ENCODE results near the gene PCNX2. TPM values are rescaled to one million over a fixed set of nuclear protein-coding genes. Genes with fewer than 3 reads are reported as not detected.

PCNX2 gene
- total RNA-seq, 2 experiments from 2014 or later: 17.6 to 31.7 TPM

- no peak for ATAC-seq
- H3K4me1 Mint-ChIP-seq: peaks cover 20% of the 10 kb centered on the region
- peaks cover 16% of the 10 kb centered on the region for H3K9me3 Mint-ChIP-seq (ENCODE audit: low read depth)
- H3K27ac Mint-ChIP-seq: no peak overlapping the region
- CTCF ChIA-PET: no interaction called here
- H3K27me3 Mint-ChIP-seq: no peaks in the 10 kb centered on the region
- peaks cover 77% of the 10 kb centered on the region for H3K36me3 Mint-ChIP-seq
- no peak for DNase-seq
- H3K4me3 Mint-ChIP-seq: no peak overlapping the region
These were observed 321.6 kb downstream of the PCNX2 start for GRCh38 chr1:232973652-232974611.

DNA sequence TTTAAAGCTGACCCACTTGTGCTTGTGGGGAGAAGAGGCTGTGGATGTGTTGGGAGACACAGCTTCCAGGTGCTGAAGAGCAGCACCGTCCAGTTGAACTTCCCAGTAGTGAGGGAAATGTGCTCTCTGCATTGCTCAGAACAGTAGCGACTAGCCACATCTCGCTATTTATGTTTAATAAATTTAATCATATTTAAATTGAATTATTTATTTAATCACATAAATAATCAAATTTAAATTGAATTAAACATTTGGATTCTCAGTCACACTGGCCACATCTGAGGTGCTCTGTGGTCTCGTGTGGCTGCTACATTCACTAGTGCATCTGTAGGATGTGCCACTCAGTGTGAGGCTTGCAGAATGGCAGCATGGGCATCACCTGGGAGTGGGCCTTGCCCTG, 325.0 kb downstream of the PCNX2 start:
- Mint-ChIP-seq H3K4me1 (peaks cover 19% of the 10 kb centered on the region), H3K27me3 (no peaks in the 10 kb centered on the region), H3K9me3 (ENCODE audit: low read depth) (peaks cover 16% of the 10 kb centered on the region), H3K36me3 (peaks cover 64% of the 10 kb centered on the region), H3K27ac (no peak overlapping the region), H3K4me3 (no peak overlapping the region)
- ATAC-seq: no peak
- CTCF ChIA-PET: no interaction called here
- no peak for DNase-seq

- Mint-ChIP-seq H3K27me3 (no peaks in the 10 kb centered on the region), H3K4me1 (peaks cover 19% of the 10 kb centered on the region), H3K9me3 (ENCODE audit: low read depth) (peaks cover 16% of the 10 kb centered on the region), H3K4me3 (no peak overlapping the region), H3K27ac (no peak overlapping the region), H3K36me3 (peaks cover 59% of the 10 kb centered on the region)
- CTCF ChIA-PET: no interaction called here
- ATAC-seq (no peak), DNase-seq (no peak)
These were observed 325.7 kb downstream of the PCNX2 start for GRCh38 chr1:232969799-232970198.

DNA sequence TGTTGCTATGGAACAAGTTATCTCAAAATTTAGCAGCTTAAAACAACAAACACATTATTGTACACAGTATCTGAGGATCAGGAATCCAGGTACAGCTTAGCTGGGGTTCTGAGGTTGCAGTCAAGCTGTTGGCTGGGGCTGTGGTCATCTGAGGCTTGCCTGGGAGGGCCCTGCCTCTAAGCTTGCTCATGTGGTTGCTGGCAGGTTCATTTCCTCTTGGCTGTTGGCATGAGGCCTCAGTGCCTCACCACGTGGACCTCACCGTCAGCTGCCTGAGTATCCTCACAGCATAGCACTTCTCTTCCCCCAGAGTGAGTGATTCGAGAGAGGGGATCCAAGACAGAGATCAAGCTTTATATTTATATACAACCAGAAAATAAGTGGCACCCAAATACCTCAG, 326.6 kb downstream of the PCNX2 start:
- H3K9me3 Mint-ChIP-seq (ENCODE audit: low read depth): peaks cover 11% of the 10 kb centered on the region
- no peaks in the 10 kb centered on the region for H3K27me3 Mint-ChIP-seq
- H3K27ac Mint-ChIP-seq: peak overlapping the region; percentile 64
- peaks cover 19% of the 10 kb centered on the region for H3K4me1 Mint-ChIP-seq
- DNase-seq (peak; percentile 65), ATAC-seq (peak; percentile 61)
- CTCF ChIA-PET: no interaction called here
- no peak overlapping the region for H3K4me3 Mint-ChIP-seq
- peaks cover 50% of the 10 kb centered on the region for H3K36me3 Mint-ChIP-seq

DNA sequence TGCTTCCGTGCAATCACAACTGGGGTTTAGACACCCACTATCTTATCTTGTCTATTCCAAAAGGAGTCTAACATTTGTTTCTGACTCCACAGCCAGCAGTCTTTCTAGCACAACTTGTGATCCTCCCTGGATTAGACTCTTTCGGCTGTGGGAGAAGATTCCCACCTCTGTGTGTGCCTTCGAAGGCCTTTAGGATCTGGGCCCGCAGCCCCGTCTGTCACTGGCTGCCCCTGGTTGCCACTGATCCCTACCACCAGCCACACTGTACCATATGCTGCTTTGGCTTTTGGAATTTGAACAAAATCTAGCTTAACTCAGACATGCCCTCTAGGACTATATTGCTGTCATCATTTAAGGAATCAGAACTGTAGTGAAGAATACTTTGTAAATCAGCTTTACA, 327.1 kb downstream of the PCNX2 start:
- Mint-ChIP-seq H3K36me3 (peaks cover 45% of the 10 kb centered on the region), H3K9me3 (ENCODE audit: low read depth) (peaks cover 5% of the 10 kb centered on the region), H3K27me3 (no peaks in the 10 kb centered on the region), H3K4me1 (peaks cover 19% of the 10 kb centered on the region), H3K4me3 (no peak overlapping the region), H3K27ac (no peak overlapping the region)
- ATAC-seq (no peak), DNase-seq (no peak)
- CTCF ChIA-PET: no interaction called here

DNA sequence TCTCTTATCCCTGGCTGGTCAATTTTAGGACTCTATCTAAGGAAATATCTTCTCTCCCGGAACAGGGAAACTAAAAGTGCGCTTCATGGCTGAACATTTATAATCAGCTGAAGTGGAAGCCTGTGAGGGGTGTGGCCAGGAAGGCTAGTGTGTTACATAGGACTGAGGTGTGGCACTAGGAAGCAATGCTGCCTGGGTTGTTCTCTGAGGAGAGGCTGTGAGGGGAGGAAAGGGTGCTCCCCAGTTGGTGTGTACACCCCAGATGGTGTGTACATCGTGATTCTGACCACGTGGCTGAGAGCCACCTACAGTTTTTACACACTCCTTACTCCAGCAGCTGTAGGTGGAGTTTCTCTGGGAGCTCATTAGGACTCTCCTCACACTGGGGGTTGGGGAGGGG, 328.9 kb downstream of the PCNX2 start:
- peaks cover 19% of the 10 kb centered on the region for H3K4me1 Mint-ChIP-seq
- no peaks in the 10 kb centered on the region for H3K27me3 Mint-ChIP-seq
- H3K9me3 Mint-ChIP-seq (ENCODE audit: low read depth): peaks cover under 1% of the 10 kb centered on the region
- H3K4me3 Mint-ChIP-seq: no peak overlapping the region
- no peak overlapping the region for H3K27ac Mint-ChIP-seq
- CTCF ChIA-PET: interaction anchor here (1.3 kb wide), 1 partner anchor 14 kb away, joined by 3 read pairs; no protein-coding TSS in a partner anchor
- H3K36me3 Mint-ChIP-seq: peaks cover 38% of the 10 kb centered on the region
- DNase-seq: no peak
- no peak for ATAC-seq

GRCh38 chr1:232965912-232966217, 329.7 kb downstream of the PCNX2 start:
- H3K27ac Mint-ChIP-seq: no peak overlapping the region
- CTCF ChIA-PET: interaction anchor here (0.9 to 1.3 kb wide), 2 partner anchors 9 to 13 kb away, joined by 3 to 6 read pairs; no protein-coding TSS in a partner anchor
- peaks cover 35% of the 10 kb centered on the region for H3K36me3 Mint-ChIP-seq
- no peak overlapping the region for H3K4me3 Mint-ChIP-seq
- no peak for DNase-seq
- H3K27me3 Mint-ChIP-seq: no peaks in the 10 kb centered on the region
- no peaks in the 10 kb centered on the region for H3K9me3 Mint-ChIP-seq (ENCODE audit: low read depth)
- ATAC-seq: no peak
- peaks cover 19% of the 10 kb centered on the region for H3K4me1 Mint-ChIP-seq

DNA sequence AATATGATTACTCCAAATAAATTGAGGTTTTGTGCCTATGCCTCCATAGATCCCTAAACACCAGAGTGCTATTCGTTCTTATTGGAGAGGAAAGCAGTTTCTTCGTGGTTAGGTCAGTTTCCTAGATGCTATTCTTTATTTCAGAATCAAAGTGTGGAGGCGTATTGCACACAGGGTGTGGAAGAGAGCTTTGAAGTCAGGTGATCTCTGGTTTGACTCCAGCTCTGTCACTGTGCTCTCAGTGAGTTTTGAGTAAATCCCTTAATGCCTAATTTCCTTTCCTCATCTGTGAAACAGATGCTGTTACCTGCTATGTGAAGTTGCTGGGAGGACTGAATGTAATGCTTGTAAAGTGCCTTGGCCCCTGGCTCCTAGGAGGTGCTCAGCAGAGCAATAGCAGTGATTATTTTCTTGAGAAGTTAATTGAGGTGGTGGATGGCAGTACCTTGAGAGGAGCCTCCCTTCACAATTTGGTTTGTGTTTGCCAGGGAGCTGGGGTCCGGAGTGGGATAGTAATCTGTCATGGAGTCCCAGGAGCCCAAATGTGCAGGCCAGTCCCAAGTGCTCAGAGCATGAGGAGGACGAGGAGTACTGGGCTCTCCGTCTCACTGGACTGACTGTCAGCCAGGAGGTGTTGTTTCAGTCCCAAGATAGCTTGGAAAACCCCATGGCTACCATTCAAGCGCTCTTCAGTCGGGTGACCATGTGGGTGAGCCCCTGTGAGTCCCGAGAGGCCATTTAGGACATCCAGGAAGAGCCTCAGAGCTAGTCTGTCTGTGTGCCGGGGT, 330.2 kb downstream of the PCNX2 start:
- H3K27ac Mint-ChIP-seq: no peak overlapping the region
- no peaks in the 10 kb centered on the region for H3K27me3 Mint-ChIP-seq
- peaks cover 19% of the 10 kb centered on the region for H3K4me1 Mint-ChIP-seq
- ATAC-seq (no peak), DNase-seq (no peak)
- CTCF ChIA-PET: interaction anchor here (0.9 to 1.3 kb wide), 2 partner anchors 10 to 12 kb away, joined by 3 to 6 read pairs; no protein-coding TSS in a partner anchor
- H3K4me3 Mint-ChIP-seq: no peak overlapping the region
- peaks cover 34% of the 10 kb centered on the region for H3K36me3 Mint-ChIP-seq
- no peaks in the 10 kb centered on the region for H3K9me3 Mint-ChIP-seq (ENCODE audit: low read depth)

DNA sequence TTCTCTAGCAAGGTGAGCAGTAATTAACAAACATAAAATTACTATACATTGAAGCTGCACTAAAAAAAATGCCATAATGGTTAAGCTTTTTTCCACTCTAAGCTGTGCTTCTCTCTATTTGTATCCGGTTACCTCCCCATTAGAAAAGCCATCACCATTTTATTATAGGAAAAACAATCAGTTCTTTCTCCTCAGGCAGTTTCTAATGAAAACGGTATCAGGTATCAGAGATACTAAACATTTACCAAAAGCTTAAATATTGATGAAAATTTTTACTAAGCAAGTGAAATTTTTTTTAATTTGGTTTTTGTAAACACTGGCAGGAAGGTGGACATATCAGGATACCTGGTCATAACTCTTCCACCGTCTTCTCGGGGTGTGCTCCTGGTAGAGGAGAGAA, 330.9 kb downstream of the PCNX2 start:
- CTCF ChIA-PET: no interaction called here
- no peak for ATAC-seq
- peaks cover 18% of the 10 kb centered on the region for H3K4me1 Mint-ChIP-seq

DNA sequence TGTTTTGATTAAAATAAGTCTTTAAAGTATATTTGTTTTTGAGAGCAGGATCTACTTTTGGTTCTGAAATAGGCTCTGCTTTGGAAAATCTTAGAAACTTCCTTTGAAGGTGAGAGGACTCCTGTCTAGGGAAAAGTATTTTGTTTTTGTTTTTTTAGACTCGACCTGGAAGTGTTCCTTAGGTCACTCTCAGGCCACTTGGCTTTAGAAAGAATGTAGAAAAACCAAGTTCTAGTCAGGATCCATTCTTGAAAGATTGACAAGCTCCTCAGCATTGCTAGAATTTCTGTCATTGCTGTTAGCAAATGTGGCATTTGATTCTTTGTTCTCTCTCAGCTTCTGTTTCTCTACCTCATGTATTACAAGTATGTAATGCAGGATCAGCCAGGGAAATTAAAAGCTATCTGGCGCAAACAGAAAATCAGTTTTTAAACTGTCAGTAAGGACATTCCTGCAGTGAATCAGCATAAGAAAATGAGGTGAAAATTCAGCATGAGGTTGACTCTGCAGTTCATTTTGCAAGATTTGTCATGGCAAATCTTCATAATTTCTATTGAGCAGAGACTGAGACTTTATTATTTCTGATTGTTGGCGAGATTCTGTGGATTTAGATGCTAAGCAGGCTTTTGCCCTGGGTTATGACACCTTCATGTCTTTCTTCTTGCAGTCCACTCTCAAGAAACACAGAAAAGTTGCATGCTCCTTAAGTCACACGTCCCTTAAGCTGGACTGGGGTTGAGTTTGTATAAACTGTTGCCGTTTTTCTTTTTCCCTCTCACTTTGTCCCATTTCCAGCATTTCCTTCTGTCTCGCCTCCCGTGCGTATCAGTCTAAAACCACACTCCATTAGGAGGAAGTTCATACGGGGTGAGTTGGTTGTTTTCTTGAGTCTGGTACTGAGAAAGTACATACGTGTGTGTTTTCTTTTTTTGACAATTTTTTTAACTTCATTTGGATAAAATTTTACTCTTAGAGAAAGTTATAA, 332.5 kb downstream of the PCNX2 start:
- Mint-ChIP-seq H3K27ac (no peak overlapping the region), H3K9me3 (ENCODE audit: low read depth) (peaks cover 5% of the 10 kb centered on the region), H3K36me3 (peaks cover 38% of the 10 kb centered on the region), H3K4me1 (peaks cover 2% of the 10 kb centered on the region), H3K4me3 (no peak overlapping the region), H3K27me3 (no peaks in the 10 kb centered on the region)
- no peak for ATAC-seq
- no peak for DNase-seq
- CTCF ChIA-PET: interaction anchor here (2.2 kb wide), 1 partner anchor 11 kb away, joined by 10 read pairs; no protein-coding TSS in a partner anchor

More for the DNA sequence above, 330.9 kb downstream of the PCNX2 start:
- Mint-ChIP-seq H3K9me3 (ENCODE audit: low read depth) (no peaks in the 10 kb centered on the region), H3K4me3 (no peak overlapping the region), H3K27me3 (no peaks in the 10 kb centered on the region), H3K36me3 (peaks cover 30% of the 10 kb centered on the region), H3K27ac (no peak overlapping the region)
- DNase-seq: no peak

DNA sequence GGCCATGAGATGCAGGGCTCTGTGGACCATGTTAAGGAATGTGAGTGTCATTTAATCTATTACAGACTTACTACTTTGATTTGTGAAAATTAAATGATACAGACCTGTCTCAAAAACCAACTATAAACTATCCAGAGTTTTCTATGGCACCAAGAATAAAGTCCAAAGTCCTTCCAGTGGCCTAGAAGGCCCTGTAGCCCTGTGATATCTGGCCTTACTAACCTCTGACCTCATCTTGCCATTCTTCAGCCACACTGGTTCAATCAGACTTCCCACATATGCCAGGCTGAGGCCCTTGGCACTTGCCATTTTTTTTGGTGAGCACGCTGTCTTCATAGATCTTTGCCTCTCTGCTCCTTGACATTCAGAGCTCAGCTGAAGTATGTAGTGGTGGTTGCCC, 337.5 kb downstream of the PCNX2 start:
- Mint-ChIP-seq H3K4me1 (peaks cover 2% of the 10 kb centered on the region), H3K4me3 (no peak overlapping the region), H3K27ac (no peak overlapping the region), H3K9me3 (ENCODE audit: low read depth) (peaks cover 10% of the 10 kb centered on the region), H3K27me3 (no peaks in the 10 kb centered on the region), H3K36me3 (peaks cover 58% of the 10 kb centered on the region)
- DNase-seq (no peak), ATAC-seq (no peak)
- CTCF ChIA-PET: no interaction called here

DNA sequence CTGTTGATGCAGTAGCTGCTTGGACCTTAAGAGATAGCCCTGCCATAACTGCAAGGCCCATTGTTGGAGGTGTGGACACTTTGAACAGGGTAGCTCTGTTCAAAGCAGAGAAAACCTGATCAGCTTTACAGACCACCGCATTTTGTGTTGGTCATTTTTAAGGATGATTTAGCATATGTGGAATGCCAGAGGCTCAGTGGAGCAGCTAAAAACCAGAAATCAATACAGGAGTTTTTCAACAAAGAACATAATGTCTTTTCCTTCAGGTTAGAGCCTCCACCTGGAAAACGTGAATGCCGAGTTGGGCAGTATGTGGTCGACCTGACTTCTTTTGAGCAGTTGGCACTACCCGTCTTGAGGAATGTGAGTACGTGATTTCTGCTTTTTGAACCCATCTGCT, 339.4 kb downstream of the PCNX2 start:
- H3K36me3 Mint-ChIP-seq: peaks cover 53% of the 10 kb centered on the region
- DNase-seq (no peak), ATAC-seq (no peak)
- no peak overlapping the region for H3K4me3 Mint-ChIP-seq
- CTCF ChIA-PET: no interaction called here
- peaks cover 10% of the 10 kb centered on the region for H3K9me3 Mint-ChIP-seq (ENCODE audit: low read depth)
- no peak overlapping the region for H3K27ac Mint-ChIP-seq
- H3K27me3 Mint-ChIP-seq: no peaks in the 10 kb centered on the region
- peaks cover 21% of the 10 kb centered on the region for H3K4me1 Mint-ChIP-seq
